Measurements from ENCODE around the gene DRICH1. TPM values are rescaled to one million over a fixed set of nuclear protein-coding genes. Genes with fewer than 3 reads are reported as not detected.

Gene DRICH1
- polyA plus RNA-seq, 1 of the 3 experiments (the other 2 are of a cell fraction): 0.21 TPM

GRCh38 chr22:23652711-23653110 lies 20.6 kb upstream of the DRICH1 start:
- ChIA-PET CTCF (no interaction called here), POLR2A (no interaction called here)
- no peaks in the 10 kb centered on the region for H3K9me2 ChIP-seq
- no peak for DNase-seq
- H3K9ac ChIP-seq: no peak overlapping the region
- no peaks in the 10 kb centered on the region for H3K9me3 ChIP-seq
- H3K36me3 ChIP-seq (replicated peaks in 1 of 2; ENCODE audit: control insufficient read depth in 1 of 2, insufficient read depth in 2 of 2, low read length in 1 of 2): no peaks in the 10 kb centered on the region
- no peaks in the 10 kb centered on the region for H3K4me1 ChIP-seq (ENCODE audit: control insufficient read depth in 1 of 2, insufficient read depth in 2 of 2, low read depth in 1 of 2, low read length in 1 of 2)
- no peaks in the 10 kb centered on the region for H3K79me2 ChIP-seq (ENCODE audit: insufficient read depth)
- no peaks in the 10 kb centered on the region for H3F3A ChIP-seq (replicated peaks; ENCODE audit: insufficient read depth)
- no peak overlapping the region for H2AFZ ChIP-seq (ENCODE audit: low read depth)
- H3K4me2 ChIP-seq: no peak overlapping the region
- H3K27ac ChIP-seq (ENCODE audit: low read depth in 2 of 2, low read length in 1 of 2): no peak overlapping the region
- H4K20me1 ChIP-seq (ENCODE audit: insufficient read depth): no peaks in the 10 kb centered on the region
- H3K27me3 ChIP-seq (ENCODE audit: insufficient read depth): no peaks in the 10 kb centered on the region
- no peak for TF ChIP-seq NRF1 (IDR thresholded peaks at IDR 0.05; ENCODE audit: low read depth, low read length)
- no peak overlapping the region for H3K4me3 ChIP-seq (ENCODE audit: low read depth in 2 of 2, low read length in 1 of 2)
- 78% methylated on average over 1 of the region's 8 CpGs for WGBS (ENCODE audit: low lambda C conversion rate)

DNA sequence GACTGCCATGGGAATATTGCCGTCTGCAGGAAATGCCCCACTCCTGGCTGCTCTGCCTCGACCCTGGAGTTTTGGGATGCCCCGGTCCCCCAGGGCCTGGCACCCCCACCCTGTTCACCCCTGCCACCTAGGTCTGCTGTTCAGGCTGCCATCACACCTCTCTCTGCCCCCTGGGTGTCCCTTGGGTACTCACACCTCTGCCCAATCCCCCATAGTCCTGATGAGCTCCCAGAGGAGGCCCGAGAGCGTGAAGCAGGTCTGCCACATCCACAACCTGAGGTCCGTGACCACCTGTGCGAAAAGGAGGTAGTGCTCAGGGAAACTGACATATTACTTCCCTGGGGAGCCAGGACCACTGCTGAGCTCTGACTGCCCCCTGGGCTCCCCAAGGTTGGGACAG lies 20.2 kb upstream of the DRICH1 start:
- no peak overlapping the region for H3K4me3 ChIP-seq (ENCODE audit: low read depth in 2 of 2, low read length in 1 of 2)
- H3K9ac ChIP-seq: no peak overlapping the region
- H3K9me3 ChIP-seq: no peaks in the 10 kb centered on the region
- H3K9me2 ChIP-seq: no peaks in the 10 kb centered on the region
- no peaks in the 10 kb centered on the region for H3K27me3 ChIP-seq (ENCODE audit: insufficient read depth)
- ChIA-PET POLR2A (no interaction called here), CTCF (no interaction called here)
- H4K20me1 ChIP-seq (ENCODE audit: insufficient read depth): no peaks in the 10 kb centered on the region
- H3K4me1 ChIP-seq (ENCODE audit: control insufficient read depth in 1 of 2, insufficient read depth in 2 of 2, low read depth in 1 of 2, low read length in 1 of 2): no peaks in the 10 kb centered on the region
- H3F3A ChIP-seq (replicated peaks; ENCODE audit: insufficient read depth): no peaks in the 10 kb centered on the region
- H3K36me3 ChIP-seq (replicated peaks in 1 of 2; ENCODE audit: control insufficient read depth in 1 of 2, insufficient read depth in 2 of 2, low read length in 1 of 2): no peaks in the 10 kb centered on the region
- H3K27ac ChIP-seq (ENCODE audit: low read depth in 2 of 2, low read length in 1 of 2): no peak overlapping the region
- TF ChIP-seq, protein P1, sequence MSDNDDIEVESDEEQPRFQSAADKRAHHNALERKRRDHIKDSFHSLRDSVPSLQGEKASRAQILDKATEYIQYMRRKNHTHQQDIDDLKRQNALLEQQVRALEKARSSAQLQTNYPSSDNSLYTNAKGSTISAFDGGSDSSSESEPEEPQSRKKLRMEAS (IDR thresholded peaks at IDR 0.05; ENCODE audit: low read depth): no peak
- TF ChIP-seq EZH2phosphoT487 (IDR thresholded peaks at IDR 0.05; ENCODE audit: borderline replicate concordance, low read depth) (no peak), YY1 (IDR thresholded peaks at IDR 0.05; ENCODE audit: low read depth) (no peak)
- TF ChIP-seq, protein P2, sequence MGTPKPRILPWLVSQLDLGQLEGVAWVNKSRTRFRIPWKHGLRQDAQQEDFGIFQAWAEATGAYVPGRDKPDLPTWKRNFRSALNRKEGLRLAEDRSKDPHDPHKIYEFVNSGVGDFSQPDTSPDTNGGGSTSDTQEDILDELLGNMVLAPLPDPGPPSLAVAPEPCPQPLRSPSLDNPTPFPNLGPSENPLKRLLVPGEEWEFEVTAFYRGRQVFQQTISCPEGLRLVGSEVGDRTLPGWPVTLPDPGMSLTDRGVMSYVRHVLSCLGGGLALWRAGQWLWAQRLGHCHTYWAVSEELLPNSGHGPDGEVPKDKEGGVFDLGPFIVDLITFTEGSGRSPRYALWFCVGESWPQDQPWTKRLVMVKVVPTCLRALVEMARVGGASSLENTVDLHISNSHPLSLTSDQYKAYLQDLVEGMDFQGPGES (IDR thresholded peaks at IDR 0.05; ENCODE audit: low read depth, low read length): no peak
- WGBS (ENCODE audit: low lambda C conversion rate): 94% methylated on average over 4 of the region's 7 CpGs
- no peaks in the 10 kb centered on the region for H3K79me2 ChIP-seq (ENCODE audit: insufficient read depth)
- H3K4me2 ChIP-seq: no peak overlapping the region
- H2AFZ ChIP-seq (ENCODE audit: low read depth): no peak overlapping the region
- no peak for DNase-seq

DNA sequence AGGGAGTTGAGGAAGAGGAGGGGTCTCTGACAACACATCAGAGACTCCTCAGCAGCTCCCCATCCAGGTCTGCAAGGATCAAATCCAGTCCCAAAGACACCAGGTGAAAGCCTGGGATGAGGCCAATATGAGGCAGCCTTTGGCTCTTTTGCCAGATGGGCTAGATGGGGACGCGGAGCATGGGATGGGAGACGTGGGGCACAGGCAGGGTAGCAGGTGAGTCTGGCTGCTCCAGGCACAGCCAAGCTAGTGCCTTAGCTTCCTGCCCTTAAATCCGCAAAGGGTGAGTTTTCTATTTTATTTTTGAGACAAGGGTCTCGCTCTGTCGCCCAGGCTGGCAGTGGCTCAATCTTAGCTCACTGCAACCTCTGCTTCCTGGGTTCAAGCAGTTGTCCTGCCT lies 19.6 kb upstream of the DRICH1 start:
- ChIA-PET POLR2A (no interaction called here), CTCF (no interaction called here)
- TF ChIP-seq TAF1 (IDR thresholded peaks at IDR 0.05; ENCODE audit: borderline replicate concordance, low read depth, low read length): no peak
- TF ChIP-seq RFX5 (IDR thresholded peaks at IDR 0.05; ENCODE audit: low read length): no peak
- no peak for TF ChIP-seq CTCF (IDR thresholded peaks at IDR 0.05)
- TF ChIP-seq, protein P3, sequence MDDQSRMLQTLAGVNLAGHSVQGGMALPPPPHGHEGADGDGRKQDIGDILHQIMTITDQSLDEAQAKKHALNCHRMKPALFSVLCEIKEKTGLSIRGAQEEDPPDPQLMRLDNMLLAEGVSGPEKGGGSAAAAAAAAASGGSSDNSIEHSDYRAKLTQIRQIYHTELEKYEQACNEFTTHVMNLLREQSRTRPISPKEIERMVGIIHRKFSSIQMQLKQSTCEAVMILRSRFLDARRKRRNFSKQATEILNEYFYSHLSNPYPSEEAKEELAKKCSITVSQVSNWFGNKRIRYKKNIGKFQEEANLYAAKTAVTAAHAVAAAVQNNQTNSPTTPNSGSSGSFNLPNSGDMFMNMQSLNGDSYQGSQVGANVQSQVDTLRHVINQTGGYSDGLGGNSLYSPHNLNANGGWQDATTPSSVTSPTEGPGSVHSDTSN (IDR thresholded peaks at IDR 0.05): no peak
- no peak for TF ChIP-seq JUND (IDR thresholded peaks at IDR 0.05)
- no peak for TF ChIP-seq TCF12 (IDR thresholded peaks at IDR 0.05)
- no peak for TF ChIP-seq TEAD4 (IDR thresholded peaks at IDR 0.05; ENCODE audit: borderline replicate concordance, insufficient read depth)
- TF ChIP-seq EP300 (IDR thresholded peaks at IDR 0.05; ENCODE audit: borderline replicate concordance in 1 of 2, low read depth in 1 of 2, low read length in 1 of 2): no peak
- TF ChIP-seq FOXJ3 (CRISPR knock-in tag; IDR thresholded peaks at IDR 0.05): no peak
- no peak for TF ChIP-seq GABPA (IDR thresholded peaks at IDR 0.05; ENCODE audit: low read depth)
- no peak for TF ChIP-seq RXRA (IDR thresholded peaks at IDR 0.05; ENCODE audit: borderline replicate concordance, low read depth)
- TF ChIP-seq YY1 (IDR thresholded peaks at IDR 0.05; ENCODE audit: low read depth): no peak
- no peak for TF ChIP-seq ZBTB33 (IDR thresholded peaks at IDR 0.05; ENCODE audit: borderline replicate concordance, low read depth)
- TF ChIP-seq FOSL2 (IDR thresholded peaks at IDR 0.05; ENCODE audit: borderline replicate concordance, low read depth): no peak
- no peak overlapping the region for H3K4me3 ChIP-seq (ENCODE audit: low read depth in 2 of 2, low read length in 1 of 2)
- H3K36me3 ChIP-seq (replicated peaks in 1 of 2; ENCODE audit: control insufficient read depth in 1 of 2, insufficient read depth in 2 of 2, low read length in 1 of 2): no peaks in the 10 kb centered on the region
- 97% methylated on average over 6 of the region's 6 CpGs for WGBS (ENCODE audit: low lambda C conversion rate)
- H3K9ac ChIP-seq: no peak overlapping the region
- no peaks in the 10 kb centered on the region for H3F3A ChIP-seq (replicated peaks; ENCODE audit: insufficient read depth)
- DNase-seq: no peak
- no peak overlapping the region for H3K27ac ChIP-seq (ENCODE audit: low read depth in 2 of 2, low read length in 1 of 2)
- H3K79me2 ChIP-seq (ENCODE audit: insufficient read depth): no peaks in the 10 kb centered on the region
- H2AFZ ChIP-seq (ENCODE audit: low read depth): no peak overlapping the region
- H3K9me2 ChIP-seq: no peaks in the 10 kb centered on the region
- H4K20me1 ChIP-seq (ENCODE audit: insufficient read depth): no peaks in the 10 kb centered on the region
- no peaks in the 10 kb centered on the region for H3K9me3 ChIP-seq
- no peaks in the 10 kb centered on the region for H3K27me3 ChIP-seq (ENCODE audit: insufficient read depth)
- H3K4me2 ChIP-seq: no peak overlapping the region
- H3K4me1 ChIP-seq (ENCODE audit: control insufficient read depth in 1 of 2, insufficient read depth in 2 of 2, low read depth in 1 of 2, low read length in 1 of 2): no peaks in the 10 kb centered on the region
